ENCODE measurements around the gene TKTL2.
"Not testable (repeated sequence)": the region's sequence is repeated elsewhere in the genome, so short reads cannot be mapped to it uniquely, and the experiment has no call there.

Gene TKTL2

GRCh38 chr4:163473576-163473975, at the start of gene TKTL2:
Gene TKTL2, minus strand, starts transcription at chr4:163473754. Its CDS starts 20 bp downstream, at chr4:163473734.
- no peak for DNase-seq

- DNase-seq: no peak
Observed at GRCh38 chr4:163515198-163515597, 41.6 kb upstream of the TKTL2 start.

- no peak for DNase-seq
Observed at GRCh38 chr4:163505374-163505773, 31.8 kb upstream of the TKTL2 start.

- DNase-seq: no peak
Observed at GRCh38 chr4:163500586-163500985, 27.0 kb upstream of the TKTL2 start.

GRCh38 chr4:163495900-163496299, 22.3 kb upstream of the TKTL2 start:
- no peak for DNase-seq

- DNase-seq: peak; percentile 68
Observed at GRCh38 chr4:163494360-163495241, 21.0 kb upstream of the TKTL2 start, which contains the start of gene TMA16. Gene TMA16, plus strand, starts transcription at chr4:163494690. Its CDS starts 112 bp downstream, at chr4:163494802.

GRCh38 chr4:163493643-163494359, 20.2 kb upstream of the TKTL2 start:
- no peak for DNase-seq

- no peak for DNase-seq
Observed at GRCh38 chr4:163492951-163493504, 19.5 kb upstream of the TKTL2 start.

GRCh38 chr4:163489929-163490328, 16.4 kb upstream of the TKTL2 start:
- no peak for DNase-seq

GRCh38 chr4:163486321-163486720, 12.8 kb upstream of the TKTL2 start:
- no peak for DNase-seq

- no peak for DNase-seq
Observed at GRCh38 chr4:163485589-163485988, 12.0 kb upstream of the TKTL2 start.

- no peak for DNase-seq
Observed at GRCh38 chr4:163484906-163485305, 11.4 kb upstream of the TKTL2 start.

GRCh38 chr4:163482190-163482589, 8.6 kb upstream of the TKTL2 start:
- peak; percentile 20 for DNase-seq

- no peak for DNase-seq
Observed at GRCh38 chr4:163476761-163477438, 3.3 kb upstream of the TKTL2 start.

GRCh38 chr4:163474027-163474426, 473 bp upstream of the TKTL2 start:
- no peak for DNase-seq

- DNase-seq: no peak
Observed at GRCh38 chr4:163473130-163473529, 424 bp downstream of the TKTL2 start.

- no peak for DNase-seq
Observed at GRCh38 chr4:163470391-163470790, 3.2 kb downstream of the TKTL2 start.

- DNase-seq: no peak
Observed at GRCh38 chr4:163467082-163467770, 6.3 kb downstream of the TKTL2 start.

GRCh38 chr4:163462556-163462955, 11.0 kb downstream of the TKTL2 start:
- DNase-seq: no peak

GRCh38 chr4:163448540-163449203, 24.9 kb downstream of the TKTL2 start:
- DNase-seq: no peak

- no peak for DNase-seq
Observed at GRCh38 chr4:163447481-163447880, 26.1 kb downstream of the TKTL2 start.

GRCh38 chr4:163447023-163447422, 26.5 kb downstream of the TKTL2 start:
- not testable (repeated sequence) for DNase-seq

Data from SIG-M5 (cell line).